Endothelial cell of umbilical vein (primary cell): ENCODE data around the gene DBET. TPM values are rescaled to one million over a fixed set of nuclear protein-coding genes. Genes with fewer than 3 reads are reported as not detected.
"Not testable (repeated sequence)": the region's sequence is repeated elsewhere in the genome, so short reads cannot be mapped to it uniquely, and the experiment has no call there.

Experiments used
- BruUV-seq: library from RNA; stranded (reverse); fragments of 400-500 nt; replicated peaks from 2 replicates; lab custom pipeline; 2021; lab: Mats Ljungman, UMichigan
- CTCF ChIA-PET: fragments of 300-600, 350-600 bp; sonication (Branson Sonifier 250); formaldehyde crosslinking; loops from one replicate; lab custom pipeline; 2021; ENCODE audit warnings: antibody characterized with exemption, inconsistent platforms; lab: Charles Lee
- POLR2A ChIA-PET: fragments of 300-600, 350-600 bp; sonication (Branson Sonifier 250); formaldehyde crosslinking; loops from one replicate; lab custom pipeline; 2021; ENCODE audit warnings: antibody characterized with exemption, inconsistent platforms; lab: Charles Lee
- DNase-seq: peaks from one replicate; pipeline ENCODE4 v3.0.0-alpha.2; 2011; ENCODE audit warnings: low read depth, low spot score
- FAIRE-seq: peaks from 2 replicates; lab custom pipeline; 2011; peaks lifted over from hg19 to GRCh38; lab: Jason Lieb, UNC
- H2AFZ ChIP-seq: 2 replicates; pipeline ENCODE4 v1.6.0; 2012; ENCODE audit warnings: low read depth, low read length, control low read depth, inconsistent platforms
- H3K27ac ChIP-seq: 2 replicates; pipeline ENCODE4 v1.5.1; 2011; ENCODE audit warnings: low read depth, mild to moderate bottlenecking, control low read depth, low read length, moderate library complexity; ENCODE audit not compliant: insufficient read depth
- H3K27me3 ChIP-seq, 2 experiments: 2 replicates each; pipeline versions ENCODE4 v1.6.0 to v1.6.1; 2011; ENCODE audit warnings: low read length in 2 of 2, mixed read lengths in 1 of 2; ENCODE audit not compliant: control insufficient read depth in 2 of 2, insufficient read depth in 2 of 2
- H3K36me3 ChIP-seq, 2 experiments: 2 replicates in 1 of 2; 3 replicates in 1 of 2; pipeline ENCODE4 v1.5.1; 2011; ENCODE audit warnings: low read length in 2 of 2, mild to moderate bottlenecking in 1 of 2, moderate library complexity in 1 of 2; ENCODE audit not compliant: control insufficient read depth in 2 of 2, insufficient read depth in 2 of 2; ENCODE audit errors: extremely low read depth in 1 of 2
- H3K4me1 ChIP-seq: 3 replicates; pipeline ENCODE4 v1.5.1; 2011; ENCODE audit warnings: mild to moderate bottlenecking, low read length; ENCODE audit not compliant: control insufficient read depth, insufficient read depth; ENCODE audit errors: extremely low read depth
- H3K4me2 ChIP-seq: 2 replicates; pipeline ENCODE4 v1.6.1; 2011; ENCODE audit warnings: low read length, control low read depth, mixed read lengths; ENCODE audit not compliant: insufficient read depth
- H3K4me3 ChIP-seq, 3 experiments: fragments of 200-600 bp in 1 of 3; sonication (generic), shearing (Covaris generic) in 1 of 3; replicated peaks in 1 of 3; 2 replicates each; pipeline ENCODE4 v1.5.1; 2011 to 2016; ENCODE audit warnings: control low read depth in 3 of 3, low read length in 3 of 3, mild to moderate bottlenecking in 2 of 3, inconsistent platforms in 1 of 3, low read depth in 1 of 3, moderate library complexity in 1 of 3; ENCODE audit not compliant: insufficient read depth in 1 of 3
- H3K79me2 ChIP-seq: 2 replicates; pipeline ENCODE4 v1.6.0; 2012; ENCODE audit warnings: low read length, inconsistent platforms; ENCODE audit not compliant: control insufficient read depth, insufficient read depth
- H3K9ac ChIP-seq: replicated peaks from 2 replicates; pipeline ENCODE3; 2011; ENCODE audit warnings: low read length, control low read depth; ENCODE audit not compliant: insufficient read depth; ENCODE audit errors: extremely low read depth
- H3K9me1 ChIP-seq: replicated peaks from 3 replicates; pipeline ENCODE4 v1.6.0; 2011; ENCODE audit warnings: mild to moderate bottlenecking, low read length; ENCODE audit not compliant: control insufficient read depth, insufficient read depth; ENCODE audit errors: extremely low read depth
- H3K9me3 ChIP-seq: replicated peaks from 2 replicates; pipeline ENCODE4 v1.5.1; 2012; ENCODE audit warnings: low read length, inconsistent platforms; ENCODE audit not compliant: control insufficient read depth, insufficient read depth
- H4K20me1 ChIP-seq: replicated peaks from 2 replicates; pipeline ENCODE3; 2011; ENCODE audit warnings: mild to moderate bottlenecking, low read length; ENCODE audit not compliant: control insufficient read depth, insufficient read depth; ENCODE audit errors: extremely low read depth
- dilution Hi-C: fragments of 300-500 bp; cut with MboI; formaldehyde crosslinking; loops from one replicate; pipeline ENCODE4 v1.15.0; 2019; ENCODE audit warnings: low sequenced_read_pairs; ENCODE audit not compliant: extremely low pct_ligation_motif_present
- intact Hi-C: fragments of 100-400 bp; cut with micrococcal nuclease; formaldehyde crosslinking; loops from one replicate; pipeline ENCODE4 v1.10.0; 2022
- polyA plus RNA-seq, 4 experiments: library from polyadenylated mRNA; depleted of rRNA in 3 of 4; stranded (reverse) in 3 of 4; unstranded in 1 of 4; fragments of >200 nt; gene quantifications; 2 replicates each; pipeline versions ENCODE4 v1.2.1 to v1.2.3, GENCODE V29; 2011 to 2012; ENCODE audit warnings: missing spikeins in 1 of 4
- total RNA-seq: library from RNA; stranded (reverse); gene quantifications from 2 replicates; pipeline ENCODE4 v1.2.3, GENCODE V29; 2021

Gene DBET
- total and polyA plus RNA-seq, 2 donors (not counting 3 experiments of a cell fraction or from before 2014, with no cell fraction given), result not detected

DNA sequence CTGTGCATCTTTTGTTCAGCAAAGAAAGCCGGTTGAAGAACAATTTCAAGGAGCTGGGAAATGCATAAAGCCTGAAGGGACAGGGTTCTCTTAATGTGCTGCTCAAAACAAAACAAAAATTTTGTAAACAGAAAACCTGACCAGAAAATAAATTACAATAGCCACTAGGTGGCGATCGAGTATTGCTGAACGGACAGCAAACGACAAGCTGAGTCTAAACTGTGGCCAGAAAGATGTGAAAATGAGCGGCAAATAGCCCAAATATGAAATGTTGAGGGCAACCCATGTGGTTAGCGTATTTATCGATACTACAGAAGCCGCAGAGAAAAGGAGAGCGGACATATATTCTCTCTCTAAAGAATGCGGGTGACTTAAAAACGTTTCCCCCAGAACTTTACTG is 16.7 kb upstream of the DBET start:
- dilution Hi-C loops, H3K27ac ChIP-seq, H3K27me3 ChIP-seq, H3K79me2 ChIP-seq, H4K20me1 ChIP-seq, H3K9ac ChIP-seq, H3K4me3 ChIP-seq, H3K4me1 ChIP-seq, H3K9me1 ChIP-seq, H3K4me2 ChIP-seq, FAIRE-seq, H3K9me3 ChIP-seq, BruUV-seq, DNase-seq, intact Hi-C loops, POLR2A ChIA-PET, H2AFZ ChIP-seq, CTCF ChIA-PET, H3K36me3 ChIP-seq: not testable (repeated sequence)

DNA sequence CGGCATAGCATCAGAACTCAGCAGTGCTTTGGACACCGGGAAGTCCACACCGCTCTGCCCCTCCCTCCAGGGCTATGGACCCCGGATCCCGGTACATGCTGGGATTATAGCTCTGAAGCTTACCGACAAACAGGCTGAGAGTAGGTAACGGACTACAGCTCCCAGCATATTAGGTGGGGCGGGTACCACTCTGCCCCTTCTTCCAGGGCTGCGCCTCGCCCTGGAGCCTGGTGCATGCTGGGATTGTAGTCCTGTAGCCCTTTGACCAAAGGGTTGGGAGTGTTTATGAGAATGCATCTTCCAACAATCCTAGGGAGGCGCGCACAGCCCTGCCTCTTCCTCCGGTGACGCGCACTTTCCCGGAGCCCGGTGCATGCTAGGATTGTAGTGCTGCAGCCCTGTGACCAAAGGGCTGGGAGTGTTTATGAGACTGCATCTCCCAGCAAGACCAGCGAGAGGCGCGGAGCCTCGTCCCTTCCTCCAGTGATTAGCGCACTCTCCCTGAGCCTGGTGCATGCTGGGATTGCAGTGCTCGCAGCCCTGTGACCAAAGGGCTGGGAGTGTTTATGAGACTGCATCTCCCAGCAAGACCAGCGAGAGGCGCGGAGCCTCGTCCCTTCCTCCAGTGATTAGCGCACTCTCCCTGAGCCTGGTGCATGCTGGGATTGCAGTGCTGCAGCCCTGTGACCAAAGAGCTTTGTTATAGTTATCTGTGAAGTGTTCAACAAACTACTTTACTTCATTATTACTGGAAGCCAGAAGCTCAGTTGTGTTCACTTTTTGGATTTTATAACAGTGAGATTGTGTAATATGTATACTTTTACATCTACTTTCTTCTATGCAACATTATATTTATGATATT is 14.7 kb upstream of the DBET start:
- FAIRE-seq, H3K36me3 ChIP-seq, H4K20me1 ChIP-seq, H3K27ac ChIP-seq, H2AFZ ChIP-seq, H3K27me3 ChIP-seq, DNase-seq, H3K4me1 ChIP-seq, POLR2A ChIA-PET, dilution Hi-C loops, H3K79me2 ChIP-seq, H3K4me3 ChIP-seq, H3K9me3 ChIP-seq, H3K9me1 ChIP-seq, intact Hi-C loops, CTCF ChIA-PET, BruUV-seq, H3K4me2 ChIP-seq, H3K9ac ChIP-seq: not testable (repeated sequence)

DNA sequence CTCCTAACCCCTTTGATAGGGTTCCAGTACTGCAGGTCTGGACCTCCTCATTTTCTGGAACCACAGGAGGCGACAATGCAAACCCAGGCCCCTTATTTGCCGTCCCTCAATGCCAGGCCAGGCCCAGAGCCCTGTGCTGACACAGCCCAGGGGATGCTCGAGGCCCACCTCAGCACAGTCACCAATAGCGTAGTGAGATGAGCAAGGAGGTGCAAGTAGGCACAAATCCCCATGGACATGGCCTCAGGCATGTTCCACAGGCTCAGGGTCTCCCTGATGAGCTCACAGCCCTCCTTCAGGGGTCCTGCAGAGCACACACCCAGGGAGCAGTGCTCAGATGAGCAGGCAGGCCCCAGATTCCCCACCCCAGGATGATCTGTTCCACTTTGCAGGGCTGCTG is 5.3 kb upstream of the DBET start:
- H3K4me2 ChIP-seq, H3K4me1 ChIP-seq, H3K27me3 ChIP-seq, dilution Hi-C loops, intact Hi-C loops, BruUV-seq, H3K9me1 ChIP-seq, FAIRE-seq, DNase-seq, H3K36me3 ChIP-seq, POLR2A ChIA-PET, H3K4me3 ChIP-seq, H2AFZ ChIP-seq, H3K27ac ChIP-seq, CTCF ChIA-PET, H3K9ac ChIP-seq, H4K20me1 ChIP-seq, H3K79me2 ChIP-seq, H3K9me3 ChIP-seq: not testable (repeated sequence)

DNA sequence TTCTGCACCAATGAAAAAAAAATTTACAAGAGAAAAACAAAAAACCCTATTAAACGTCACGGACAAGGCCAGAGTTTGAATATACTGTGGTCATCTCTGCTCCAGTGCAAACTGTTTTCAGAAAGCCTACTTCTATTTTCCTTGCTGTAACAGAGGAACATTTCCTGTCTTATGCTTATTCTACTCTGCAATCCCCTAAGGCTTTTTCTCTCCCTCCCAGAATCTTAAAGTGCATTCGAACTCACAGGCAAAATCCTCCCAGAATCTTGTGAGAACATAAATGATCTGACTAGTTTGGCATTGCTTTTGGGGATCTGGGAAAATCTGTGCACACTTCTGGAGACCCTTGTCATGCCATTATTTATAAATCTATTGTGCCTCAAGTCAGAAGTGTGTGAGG is 503 bp downstream of the DBET start:
- H3K4me2 ChIP-seq, H3K4me3 ChIP-seq, H3K4me1 ChIP-seq, CTCF ChIA-PET, BruUV-seq, H4K20me1 ChIP-seq, H3K9ac ChIP-seq, DNase-seq, H3K27me3 ChIP-seq, H3K79me2 ChIP-seq, H3K36me3 ChIP-seq, H3K9me1 ChIP-seq, dilution Hi-C loops, H2AFZ ChIP-seq, H3K27ac ChIP-seq, POLR2A ChIA-PET, H3K9me3 ChIP-seq, intact Hi-C loops: not testable (repeated sequence)
- FAIRE-seq, result peak; percentile 59
